H1 (cell line): Measurements from ENCODE around the gene TRHDE. TPM values are rescaled to one million over a fixed set of nuclear protein-coding genes. Genes with fewer than 3 reads are reported as not detected.

Experiments
- CTCF ChIA-PET: fragments of 300-600 bp; sonication (Branson Sonifier 250); formaldehyde crosslinking; loops from one replicate; lab custom pipeline; 2021; ENCODE audit not compliant: partially characterized antibody; lab: Charles Lee
- POLR2A ChIA-PET: fragments of 300-600 bp; sonication (Branson Sonifier 250); formaldehyde crosslinking; loops from one replicate; lab custom pipeline; 2021; ENCODE audit warnings: inconsistent platforms; ENCODE audit not compliant: partially characterized antibody; lab: Charles Lee
- DNase-seq, 2 experiments: peaks; one replicate each; pipeline versions ENCODE4 v3.0.0 to v3.0.0-alpha.2; 2010 to 2022; ENCODE audit warnings: low spot score in 2 of 2, low read depth in 1 of 2, mixed read lengths in 1 of 2
- FAIRE-seq: peaks from 2 replicates; lab custom pipeline; 2011; peaks lifted over from hg19 to GRCh38; lab: Jason Lieb, UNC
- H2AFZ ChIP-seq: 2 replicates; pipeline ENCODE4 v1.8.1; 2012; ENCODE audit warnings: low read length, inconsistent platforms
- H2AK5ac ChIP-seq: 2 replicates; pipeline ENCODE4 v1.6.1; 2013; ENCODE audit warnings: low read depth, low read length
- H2BK120ac ChIP-seq: replicated peaks from 2 replicates; pipeline ENCODE3; 2013; ENCODE audit warnings: low read depth, low read length, inconsistent platforms
- H2BK12ac ChIP-seq: 2 replicates; pipeline ENCODE4 v1.6.1; 2013; ENCODE audit warnings: low read depth, low read length
- H2BK15ac ChIP-seq: 2 replicates; pipeline ENCODE4 v1.6.1; 2013; ENCODE audit warnings: low read length
- H2BK20ac ChIP-seq: 2 replicates; pipeline ENCODE4 v1.6.1; 2013; ENCODE audit warnings: low read length
- H2BK5ac ChIP-seq: 2 replicates; pipeline ENCODE4 v1.6.1; 2013; ENCODE audit warnings: low read depth, low read length
- H3K14ac ChIP-seq: 2 replicates; pipeline ENCODE4 v1.6.1; 2013; ENCODE audit warnings: inconsistent platforms; ENCODE audit not compliant: insufficient read length
- H3K18ac ChIP-seq: 2 replicates; pipeline ENCODE4 v1.6.1; 2013; ENCODE audit warnings: low read length; ENCODE audit errors: extremely low read depth
- H3K23ac ChIP-seq: 2 replicates; pipeline ENCODE4 v1.6.1; 2013; ENCODE audit warnings: inconsistent platforms; ENCODE audit not compliant: insufficient read length
- H3K23me2 ChIP-seq: 2 replicates; pipeline ENCODE4 v1.6.1; 2013; ENCODE audit warnings: low read depth, low read length
- H3K27ac ChIP-seq: 2 replicates; pipeline ENCODE4 v1.6.1; 2011; ENCODE audit warnings: low read depth, low read length, inconsistent platforms
- H3K27me3 ChIP-seq, 4 experiments: replicated peaks in 1 of 4; 1 replicate in 1 of 4; 2 replicates in 3 of 4; pipeline versions ENCODE4 v1.6.1 to v1.8.1; 2011 to 2013; ENCODE audit warnings: low read length in 3 of 4, mild to moderate bottlenecking in 3 of 4, inconsistent platforms in 2 of 4, mixed read lengths in 2 of 4, moderate library complexity in 1 of 4; ENCODE audit not compliant: control insufficient read depth in 3 of 4, insufficient read depth in 3 of 4; ENCODE audit errors: extremely low read depth in 1 of 4
- H3K36me3 ChIP-seq, 4 experiments: 2 replicates each; pipeline versions ENCODE4 v1.6.1 to v1.8.1; 2011 to 2013; ENCODE audit warnings: mild to moderate bottlenecking in 4 of 4, low read length in 3 of 4, moderate library complexity in 2 of 4, control low read depth in 1 of 4, inconsistent platforms in 1 of 4; ENCODE audit not compliant: insufficient read depth in 4 of 4, control insufficient read depth in 2 of 4
- H3K4ac ChIP-seq: replicated peaks from 2 replicates; pipeline ENCODE3; 2013; ENCODE audit warnings: low read length, low read depth, mixed read lengths, inconsistent platforms; ENCODE audit not compliant: insufficient read length
- H3K4me1 ChIP-seq, 4 experiments: replicated peaks in 1 of 4; 1 replicate in 1 of 4; 2 replicates in 3 of 4; pipeline versions ENCODE4 v1.6.1 to v1.8.1; 2011 to 2013; ENCODE audit warnings: low read length in 3 of 4, inconsistent platforms in 2 of 4, mixed read lengths in 1 of 4; ENCODE audit not compliant: insufficient read depth in 4 of 4, control insufficient read depth in 3 of 4
- H3K4me2 ChIP-seq, 2 experiments: 2 replicates each; pipeline versions ENCODE4 v1.6.1 to v1.8.1; 2011 to 2013; ENCODE audit warnings: low read depth in 2 of 2, low read length in 2 of 2, control low read depth in 1 of 2, inconsistent platforms in 1 of 2, mild to moderate bottlenecking in 1 of 2; ENCODE audit not compliant: insufficient read depth in 1 of 2
- H3K4me3 ChIP-seq, 4 experiments: fragments of 200-600, 300-600 bp in 1 of 4; sonication (generic), shearing (Covaris generic), sonication (Bioruptor Twin) in 1 of 4; 2 replicates each; pipeline versions ENCODE4 v1.5.1 to v1.8.1; 2011 to 2016; ENCODE audit warnings: low read length in 4 of 4, low read depth in 3 of 4, control low read depth in 2 of 4, inconsistent platforms in 2 of 4, mild to moderate bottlenecking in 2 of 4, mixed read lengths in 1 of 4, moderate library complexity in 1 of 4; ENCODE audit not compliant: insufficient read depth in 2 of 4; ENCODE audit errors: extremely low read depth in 1 of 4
- H3K56ac ChIP-seq: replicated peaks from 2 replicates; pipeline ENCODE3; 2013; ENCODE audit warnings: low read depth, mild to moderate bottlenecking, mixed read lengths, low read length, inconsistent platforms; ENCODE audit not compliant: insufficient read length
- H3K79me1 ChIP-seq: 2 replicates; pipeline ENCODE4 v1.6.1; 2013; ENCODE audit warnings: low read depth, low read length, control low read depth
- H3K79me2 ChIP-seq, 2 experiments: 2 replicates each; pipeline versions ENCODE4 v1.6.1 to v1.8.1; 2012 to 2013; ENCODE audit warnings: low read length in 2 of 2, mild to moderate bottlenecking in 2 of 2, inconsistent platforms in 1 of 2; ENCODE audit not compliant: insufficient read depth in 2 of 2, control insufficient read depth in 1 of 2
- H3K9ac ChIP-seq, 4 experiments: replicated peaks in 1 of 4; 1 replicate in 1 of 4; 2 replicates in 3 of 4; pipeline versions ENCODE4 v1.6.1 to v1.8.1; 2011 to 2013; ENCODE audit warnings: low read depth in 3 of 4, low read length in 3 of 4, control low read depth in 2 of 4, mild to moderate bottlenecking in 2 of 4, moderate library complexity in 2 of 4, inconsistent platforms in 1 of 4; ENCODE audit errors: extremely low read depth in 1 of 4
- H3K9me3 ChIP-seq, 2 experiments: 2 replicates each; pipeline versions ENCODE4 v1.6.1 to v1.8.1; 2012 to 2013; ENCODE audit warnings: mild to moderate bottlenecking in 2 of 2, moderate library complexity in 2 of 2, control low read depth in 1 of 2, inconsistent platforms in 1 of 2, low read depth in 1 of 2, low read length in 1 of 2, mixed read lengths in 1 of 2; ENCODE audit not compliant: insufficient read depth in 2 of 2
- H4K20me1 ChIP-seq, 2 experiments: replicated peaks in 1 of 2; 2 replicates each; pipeline versions ENCODE3 to v1.8.1; 2011 to 2013; ENCODE audit warnings: inconsistent platforms in 2 of 2, low read length in 2 of 2, mild to moderate bottlenecking in 1 of 2; ENCODE audit not compliant: insufficient read depth in 2 of 2, control insufficient read depth in 1 of 2
- H4K5ac ChIP-seq: 2 replicates; pipeline ENCODE4 v1.6.1; 2013; ENCODE audit warnings: low read length, low read depth, mixed read lengths, inconsistent platforms; ENCODE audit not compliant: insufficient read length
- H4K8ac ChIP-seq: 2 replicates; pipeline ENCODE4 v1.8.0; 2013; ENCODE audit warnings: mild to moderate bottlenecking, moderate library complexity, low read length, inconsistent platforms; ENCODE audit not compliant: insufficient read depth; ENCODE audit errors: extremely low read depth
- H4K91ac ChIP-seq: replicated peaks from 2 replicates; pipeline ENCODE3; 2013; ENCODE audit warnings: low read length, mixed read lengths, inconsistent platforms; ENCODE audit not compliant: insufficient read length
- CBX8 ChIP-seq: fragments of 300-800, 300-1000 bp; sonication (generic); IDR thresholded peaks from 2 replicates; pipeline ENCODE4 v1.7.1; 2016; ENCODE audit warnings: low read depth, low read length, borderline replicate concordance
- CEBPB ChIP-seq: IDR thresholded peaks from 2 replicates; pipeline ENCODE4 v1.6.1; 2012; ENCODE audit warnings: low read depth, low read length
- EGR1 ChIP-seq: IDR thresholded peaks from 2 replicates; pipeline ENCODE4 v1.6.1; 2011; ENCODE audit warnings: low read depth, low read length, borderline replicate concordance
- FOSL1 ChIP-seq: IDR thresholded peaks from 2 replicates; pipeline ENCODE4 v1.6.1; 2011; ENCODE audit warnings: mild to moderate bottlenecking, low read depth, low read length, moderate library complexity; ENCODE audit not compliant: insufficient read depth
- GTF2F1 ChIP-seq: IDR thresholded peaks from 2 replicates; pipeline ENCODE4 v1.6.1; 2012; ENCODE audit warnings: low read depth, low read length, improper control_type of control experiment, borderline replicate concordance
- HDAC2 ChIP-seq, 2 experiments: fragments of 300-600 bp in 1 of 2; sonication (generic) in 1 of 2; IDR thresholded peaks; 2 replicates each; pipeline ENCODE4 v1.6.1; 2011 to 2012; ENCODE audit warnings: low read depth in 2 of 2, low read length in 2 of 2, mild to moderate bottlenecking in 2 of 2, moderate library complexity in 2 of 2, borderline replicate concordance in 1 of 2, inconsistent platforms in 1 of 2
- KDM4A ChIP-seq: IDR thresholded peaks from one replicate; pipeline ENCODE4 v1.7.1; 2012; ENCODE audit warnings: low read depth, mild to moderate bottlenecking, moderate library complexity, low read length, inconsistent platforms; ENCODE audit not compliant: severe bottlenecking
- NANOG ChIP-seq: IDR thresholded peaks from 2 replicates; pipeline ENCODE4 v1.6.1; 2011; ENCODE audit warnings: low read length, low read depth, mild to moderate bottlenecking, inconsistent platforms; ENCODE audit not compliant: insufficient read depth, poor library complexity, severe bottlenecking
- POU5F1 ChIP-seq: IDR thresholded peaks from 2 replicates; pipeline ENCODE4 v1.6.1; 2011; ENCODE audit warnings: low read depth, mild to moderate bottlenecking, low read length, moderate library complexity
- RNF2 ChIP-seq: fragments of 200-900, 300-1000 bp; sonication (generic); IDR thresholded peaks from 2 replicates; pipeline ENCODE4 v1.7.1; 2016; ENCODE audit warnings: borderline replicate concordance, low read depth, mild to moderate bottlenecking, antibody characterized with exemption, low read length; ENCODE audit not compliant: poor library complexity, severe bottlenecking; ENCODE audit errors: missing control alignments
- polyA plus RNA-seq, 7 experiments: library from polyadenylated mRNA; depleted of rRNA in 3 of 7; stranded (reverse) in 5 of 7; unstranded in 2 of 7; fragments of >200 nt in 5 of 7; fragments of 200-250 nt in 2 of 7; gene quantifications; 1 replicate in 5 of 7; 2 replicates in 1 of 7; 4 replicates in 1 of 7; pipeline versions ENCODE4 v1.2.1 to v1.2.3, GENCODE V29; 2011 to 2013; ENCODE audit warnings: missing spikeins in 2 of 7, mixed read lengths in 2 of 7
- total RNA-seq: library from RNA; stranded (reverse); fragmentation: NEBNext Ultra II Directional; extraction: Animal tissue kit (Norgen Biotek cat#: 25700); gene quantifications from 2 replicates; pipeline ENCODE4 v1.2.1, GENCODE V29; 2021
- TF ChIP-seq, protein P1 (sequence below): IDR thresholded peaks from 2 replicates; pipeline ENCODE4 v1.6.1; 2012; ENCODE audit warnings: inconsistent platforms

TRHDE gene
- total and polyA plus RNA-seq, 2 of the 8 experiments (the other 6 are each of a cell fraction or from before 2014, with no cell fraction given): 1.3 to 5.0 TPM

DNA sequence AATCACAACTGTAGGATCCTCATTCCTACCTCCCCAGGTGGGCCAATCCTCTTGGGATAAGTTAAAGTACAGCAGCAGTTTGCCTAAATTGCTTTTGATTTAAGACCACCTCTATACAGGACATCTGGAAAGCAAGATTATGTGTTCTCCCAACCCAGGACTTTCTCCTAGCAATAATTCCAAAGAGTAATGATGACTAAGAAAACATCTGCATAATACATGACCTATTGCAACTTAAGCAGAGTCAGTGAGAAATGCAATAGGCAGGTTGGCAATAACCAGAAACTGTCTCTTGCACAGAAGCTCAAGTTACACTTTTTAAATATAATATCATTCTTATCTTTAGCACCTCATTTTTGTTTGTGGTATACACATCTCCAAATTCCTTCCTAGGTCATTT, 275.4 kb downstream of the TRHDE start:
- H3K23me2 ChIP-seq: no peaks in the 10 kb centered on the region
- no peak overlapping the region for H3K27ac ChIP-seq
- H3K4me3 ChIP-seq: no peak overlapping the region
- H2BK5ac ChIP-seq: no peak overlapping the region; the same call in 1 of the 2 replicates
- no peaks in the 10 kb centered on the region for H4K20me1 ChIP-seq
- no peak overlapping the region for H2BK120ac ChIP-seq
- no peaks in the 10 kb centered on the region for H3K27me3 ChIP-seq
- DNase-seq (no peak), FAIRE-seq (no peak)
- no peak overlapping the region for H3K9ac ChIP-seq
- H2AK5ac ChIP-seq: no peak overlapping the region
- no peak overlapping the region for H4K91ac ChIP-seq
- CTCF ChIA-PET: no interaction called here
- no peaks in the 10 kb centered on the region for H3K79me2 ChIP-seq
- no peak overlapping the region for H4K5ac ChIP-seq
- no peaks in the 10 kb centered on the region for H3K9me3 ChIP-seq
- no peak overlapping the region for H4K8ac ChIP-seq
- H2BK15ac ChIP-seq: no peak overlapping the region
- no peak overlapping the region for H3K4ac ChIP-seq
- H3K4me2 ChIP-seq: no peak overlapping the region
- H3K4me1 ChIP-seq: peaks cover 0 to 6% (median 0%) of the 10 kb centered on the region in 4 experiments; a peak in 1 of 7 replicates
- no peak overlapping the region for H3K18ac ChIP-seq
- no peaks in the 10 kb centered on the region for H3K36me3 ChIP-seq
- no peak overlapping the region for H2AFZ ChIP-seq
- TF ChIP-seq HDAC2 (IDR thresholded peaks at IDR 0.05; ENCODE audit: borderline replicate concordance in 1 of 2, low read depth in 2 of 2, low read length in 2 of 2) (no peak), EGR1 (no peak), CEBPB (no peak), RNF2 (no peak), GTF2F1 (no peak), NANOG (no peak), FOSL1 (no peak), CBX8 (no peak), KDM4A (no peak), POU5F1 (no peak)
- TF ChIP-seq, protein P1, sequence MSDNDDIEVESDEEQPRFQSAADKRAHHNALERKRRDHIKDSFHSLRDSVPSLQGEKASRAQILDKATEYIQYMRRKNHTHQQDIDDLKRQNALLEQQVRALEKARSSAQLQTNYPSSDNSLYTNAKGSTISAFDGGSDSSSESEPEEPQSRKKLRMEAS: no peak
- H3K23ac ChIP-seq: no peak overlapping the region
- POLR2A ChIA-PET: no interaction called here
- H3K56ac ChIP-seq: no peak overlapping the region
- no peak overlapping the region for H3K14ac ChIP-seq
- no peaks in the 10 kb centered on the region for H3K79me1 ChIP-seq
- no peak overlapping the region for H2BK12ac ChIP-seq
- H2BK20ac ChIP-seq: no peak overlapping the region
